Chondrocyte (in vitro differentiated cells): Measurements from ENCODE around the gene TIMM50. TPM values are rescaled to one million over a fixed set of nuclear protein-coding genes. Genes with fewer than 3 reads are reported as not detected.
"Not testable (repeated sequence)": the region's sequence is repeated elsewhere in the genome, so short reads cannot be mapped to it uniquely, and the experiment has no call there.

Source experiments
- DNase-seq: peaks from one replicate; pipeline ENCODE4 v3.0.0; 2021; ENCODE audit warnings: mixed read lengths, low spot score
- H3K27ac Mint-ChIP-seq: one replicate; pipeline ENCODE4 v1.8.0; 2021; ENCODE audit warnings: mild to moderate bottlenecking, moderate library complexity, mixed read lengths; ENCODE audit not compliant: unreplicated experiment
- H3K27me3 Mint-ChIP-seq: 2 replicates; pipeline ENCODE4 v1.8.0; 2021; ENCODE audit warnings: low read depth, mixed read lengths
- H3K36me3 Mint-ChIP-seq: 2 replicates; pipeline ENCODE4 v1.8.0; 2021; ENCODE audit warnings: low read depth, mixed read lengths
- H3K4me1 Mint-ChIP-seq: 2 replicates; pipeline ENCODE4 v1.8.0; 2021; ENCODE audit warnings: low read depth, mild to moderate bottlenecking, mixed read lengths
- H3K4me3 Mint-ChIP-seq: one replicate; pipeline ENCODE4 v1.8.0; 2021; ENCODE audit warnings: mild to moderate bottlenecking, moderate library complexity, mixed read lengths; ENCODE audit not compliant: unreplicated experiment
- H3K9me3 Mint-ChIP-seq: 2 replicates; pipeline ENCODE4 v1.8.0; 2021; ENCODE audit warnings: low read depth, mixed read lengths
- CTCF ChIP-seq: fragments of 200-600 bp; sonication (generic); IDR thresholded peaks from 2 replicates; pipeline ENCODE4 v1.5.0; 2021; ENCODE audit warnings: antibody characterized with exemption, mild to moderate bottlenecking, moderate library complexity
- total RNA-seq: library from RNA; stranded (reverse); gene quantifications from 3 replicates; pipeline ENCODE4 v1.2.1, GENCODE V29; 2021

TIMM50 gene
- total RNA-seq, 1 donor from 2014 or later, result 49.9 TPM

DNA sequence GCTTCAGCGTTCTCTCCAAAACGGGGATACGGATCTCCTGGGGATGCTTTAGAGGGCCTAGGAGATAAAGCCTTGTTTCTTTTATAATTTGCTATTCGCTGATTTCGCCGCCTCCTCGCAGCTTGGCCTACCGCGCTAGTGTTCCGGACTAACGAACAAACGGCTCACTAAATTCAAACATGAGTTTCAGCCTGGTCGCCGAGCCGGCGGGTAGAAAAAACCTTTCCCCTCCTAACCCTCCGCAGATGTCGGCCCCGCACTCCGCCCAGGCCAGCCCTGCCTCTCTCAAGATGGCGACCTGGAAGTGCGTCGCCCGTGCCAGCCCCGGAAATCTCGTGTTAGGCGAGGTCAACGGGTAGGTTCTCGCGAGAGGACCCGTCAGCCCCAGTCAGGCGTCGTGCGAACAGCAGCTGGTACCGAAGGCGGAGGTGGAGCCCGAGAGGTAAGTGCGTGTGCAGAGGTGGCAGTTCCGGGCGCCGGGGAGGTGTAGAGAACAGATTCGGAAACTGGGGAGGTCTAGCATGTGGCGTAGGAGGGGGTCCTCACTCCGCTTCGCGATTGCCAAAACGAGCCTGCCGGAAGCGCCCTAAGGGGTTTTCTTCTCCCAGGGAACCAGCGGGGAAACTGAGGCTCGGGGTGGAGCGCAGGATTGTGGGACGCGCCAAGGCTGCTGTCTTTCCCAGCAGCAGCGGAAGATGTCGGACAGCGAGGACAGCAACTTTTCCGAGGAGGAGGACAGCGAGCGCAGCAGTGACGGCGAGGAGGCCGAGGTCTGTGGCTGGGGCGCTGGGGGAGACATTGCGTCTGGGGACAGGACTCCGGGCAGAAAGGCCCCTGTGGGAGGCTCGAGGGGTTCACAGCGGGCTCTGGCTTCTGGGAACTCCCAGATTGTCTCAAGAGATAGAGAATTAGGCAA is 35.2 kb upstream of the TIMM50 start, which contains the start of gene SUPT5H:
Gene SUPT5H (plus strand): TSS at position 387 of the 916 bp plus-strand sequence. CDS start 309 bp downstream, at position 696.
- peak within 1 kb of the TSS; percentile 99 for H3K27ac Mint-ChIP-seq
- H3K9me3 Mint-ChIP-seq, result no peaks in the 10 kb centered on the region
- H3K36me3 Mint-ChIP-seq, result peaks cover 14% of the 10 kb centered on the region
- no peaks in the 10 kb centered on the region for H3K27me3 Mint-ChIP-seq
- peaks cover 52% of the 10 kb centered on the region for H3K4me1 Mint-ChIP-seq
- no peak for TF ChIP-seq CTCF
- H3K4me3 Mint-ChIP-seq, result peak within 1 kb of the TSS; percentile 94
- DNase-seq, result peak; percentile 98

- Mint-ChIP-seq H3K4me3 (peak overlapping the region; percentile 94), H3K36me3 (peaks cover 14% of the 10 kb centered on the region), H3K27ac (peak overlapping the region; percentile 99), H3K9me3 (no peaks in the 10 kb centered on the region), H3K4me1 (peaks cover 47% of the 10 kb centered on the region), H3K27me3 (no peaks in the 10 kb centered on the region)
- no peak for TF ChIP-seq CTCF
- DNase-seq, result no peak
These were observed 34.1 kb upstream of the TIMM50 start for GRCh38 chr19:39446365-39447084.

DNA sequence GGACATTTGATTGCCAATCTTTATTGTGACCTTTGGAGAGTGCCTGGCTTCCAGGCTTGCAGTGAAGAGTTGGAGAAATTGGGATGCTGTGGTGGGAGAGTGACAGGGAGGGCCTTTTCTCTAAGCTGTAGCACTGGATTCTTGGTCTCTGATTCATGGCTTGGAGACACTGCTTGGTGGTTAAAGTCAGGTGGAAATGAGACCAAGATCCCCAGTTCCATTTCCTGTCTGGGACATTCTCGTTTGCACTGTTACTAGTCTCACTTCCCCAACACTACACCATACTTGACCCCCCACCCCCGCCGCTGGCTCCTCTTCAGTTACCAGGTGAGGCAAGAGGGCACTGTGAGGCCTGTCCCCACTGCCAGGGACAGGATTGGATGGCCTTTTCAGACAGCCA is 32.4 kb upstream of the TIMM50 start:
- Mint-ChIP-seq H3K9me3 (no peaks in the 10 kb centered on the region), H3K27ac (peak overlapping the region; percentile 84), H3K36me3 (peaks cover 28% of the 10 kb centered on the region), H3K27me3 (no peaks in the 10 kb centered on the region), H3K4me1 (peaks cover 47% of the 10 kb centered on the region), H3K4me3 (no peak overlapping the region)
- no peak for TF ChIP-seq CTCF
- DNase-seq, result no peak

GRCh38 chr19:39449116-39449797 is 31.4 kb upstream of the TIMM50 start:
- H3K9me3 Mint-ChIP-seq, result no peaks in the 10 kb centered on the region
- peaks cover 47% of the 10 kb centered on the region for H3K4me1 Mint-ChIP-seq
- H3K4me3 Mint-ChIP-seq, result no peak overlapping the region
- no peaks in the 10 kb centered on the region for H3K27me3 Mint-ChIP-seq
- TF ChIP-seq CTCF, result no peak
- no peak for DNase-seq
- H3K36me3 Mint-ChIP-seq, result peaks cover 29% of the 10 kb centered on the region
- peak overlapping the region; percentile 65 for H3K27ac Mint-ChIP-seq

DNA sequence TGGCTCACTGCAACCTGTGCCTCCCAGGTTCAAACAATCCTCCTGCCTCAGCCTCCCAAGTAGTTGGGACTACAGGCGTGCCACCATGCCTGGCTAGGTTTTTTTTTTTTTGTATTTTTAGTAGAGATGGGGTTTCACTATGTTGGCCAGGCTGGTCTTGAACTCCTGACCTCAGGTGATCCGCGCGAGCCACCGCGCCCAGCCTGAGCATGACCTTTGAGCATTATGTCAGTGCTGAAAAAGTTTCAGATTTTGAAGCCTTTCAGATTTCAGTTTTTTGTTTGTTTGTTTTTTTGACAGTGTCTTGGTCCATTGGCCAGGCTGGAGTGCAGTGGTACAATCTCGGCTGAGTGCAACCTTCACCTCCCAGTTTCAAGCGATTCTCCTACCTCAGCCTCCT is 29.4 kb upstream of the TIMM50 start:
- peaks cover 31% of the 10 kb centered on the region for H3K4me1 Mint-ChIP-seq
- H3K4me3 Mint-ChIP-seq, H3K27me3 Mint-ChIP-seq, DNase-seq, H3K27ac Mint-ChIP-seq, H3K9me3 Mint-ChIP-seq: not testable (repeated sequence)
- H3K36me3 Mint-ChIP-seq, result peaks cover 25% of the 10 kb centered on the region
